A673 (cell line): Measurements from ENCODE around the gene ANKRD35.

Source experiments
- CTCF ChIP-seq: fragments of 300-800, 200-600 bp; sonication (generic); conservative IDR thresholded peaks from 2 replicates; pipeline ENCODE4 v1.5.1; 2017; ENCODE audit warnings: low read depth, mild to moderate bottlenecking, antibody characterized with exemption, low read length, moderate library complexity, mixed read lengths
- EZH2 ChIP-seq: fragments of 200-600 bp; sonication (generic); IDR thresholded peaks from 2 replicates; pipeline ENCODE4 v1.6.1; 2017; ENCODE audit warnings: borderline replicate concordance, low read depth, mild to moderate bottlenecking, mixed read lengths, antibody characterized with exemption, low read length; ENCODE audit not compliant: poor library complexity, severe bottlenecking

GRCh38 chr1:145879775-145880174 is 5.9 kb downstream of the ANKRD35 start:
- no peak for TF ChIP-seq CTCF
- no peak for TF ChIP-seq EZH2
